Measurements from ENCODE around the gene NLRC4.

The NLRC4 gene

GRCh38 chr2:32249731-32250236, 14.9 kb downstream of the NLRC4 start:
- H3K4me2 ChIP-seq (ENCODE audit: low read length, poor library complexity, severe bottlenecking) = no peak overlapping the region
- no peaks in the 10 kb centered on the region for H3K4me1 ChIP-seq (ENCODE audit: control insufficient read depth, insufficient read depth, low read depth, low read length)
- no peaks in the 10 kb centered on the region for H3K27me3 ChIP-seq (ENCODE audit: control insufficient read depth in 1 of 2, insufficient read depth in 1 of 2, low read length in 2 of 2)
- H2BK15ac ChIP-seq (ENCODE audit: low read depth, poor library complexity, severe bottlenecking) = no peak overlapping the region
- H3K27ac ChIP-seq (ENCODE audit: low read length, poor library complexity, severe bottlenecking) = no peak overlapping the region
- H2BK12ac ChIP-seq (ENCODE audit: low read length in 2 of 2) = no peak overlapping the region
- no peak overlapping the region for H4K8ac ChIP-seq (ENCODE audit: low read length)
- DNase-seq = no peak
- no peak overlapping the region for H3K4me3 ChIP-seq (ENCODE audit: insufficient read depth in 1 of 2, low read depth in 1 of 2, low read length in 2 of 2)
- H2AK5ac ChIP-seq (ENCODE audit: low read length, severe bottlenecking) = no peak overlapping the region
- no peaks in the 10 kb centered on the region for H3K9me3 ChIP-seq (ENCODE audit: control insufficient read depth, low read length)
- no peak overlapping the region for H3K9ac ChIP-seq (ENCODE audit: low read length)
- 80% methylated on average over 2 of the region's 2 CpGs for WGBS
- H3K36me3 ChIP-seq (ENCODE audit: control insufficient read depth in 1 of 2, insufficient read depth in 2 of 2, low read depth in 1 of 2, low read length in 2 of 2) = no peaks in the 10 kb centered on the region
- no peak overlapping the region for H3K4ac ChIP-seq (ENCODE audit: low read depth in 1 of 2, low read length in 2 of 2)
- no peak overlapping the region for H2AFZ ChIP-seq (ENCODE audit: low read depth, low read length)
- H3K14ac ChIP-seq (ENCODE audit: low read length in 2 of 2) = no peak overlapping the region
- H4K91ac ChIP-seq (ENCODE audit: low read length) = no peak overlapping the region
- H2BK120ac ChIP-seq (ENCODE audit: low read depth, low read length) = no peak overlapping the region
- no peaks in the 10 kb centered on the region for H3K79me1 ChIP-seq (replicated peaks; ENCODE audit: low read length, poor library complexity, severe bottlenecking)
- H3K18ac ChIP-seq (ENCODE audit: low read depth in 1 of 2, low read length in 2 of 2) = no peak overlapping the region
- H3K23ac ChIP-seq (ENCODE audit: low read length in 2 of 2) = no peak overlapping the region
- H2BK5ac ChIP-seq (ENCODE audit: low read depth, low read length, poor library complexity, severe bottlenecking) = no peak overlapping the region

GRCh38 chr2:32248299-32248698, 16.4 kb downstream of the NLRC4 start:
- Histone ChIP-seq H2BK5ac (ENCODE audit: low read depth, low read length, poor library complexity, severe bottlenecking) (no peak overlapping the region), H2BK12ac (ENCODE audit: low read length in 2 of 2) (no peak overlapping the region), H3K9me3 (ENCODE audit: control insufficient read depth, low read length) (no peaks in the 10 kb centered on the region), H3K4ac (ENCODE audit: low read depth in 1 of 2, low read length in 2 of 2) (no peak overlapping the region), H3K79me1 (replicated peaks; ENCODE audit: low read length, poor library complexity, severe bottlenecking) (no peaks in the 10 kb centered on the region), H3K27ac (ENCODE audit: low read length, poor library complexity, severe bottlenecking) (no peak overlapping the region), H2AK5ac (ENCODE audit: low read length, severe bottlenecking) (no peak overlapping the region), H4K8ac (ENCODE audit: low read length) (no peak overlapping the region), H2BK15ac (ENCODE audit: low read depth, poor library complexity, severe bottlenecking) (no peak overlapping the region), H3K23ac (ENCODE audit: low read length in 2 of 2) (no peak overlapping the region), H3K14ac (ENCODE audit: low read length in 2 of 2) (no peak overlapping the region), H2BK120ac (ENCODE audit: low read depth, low read length) (no peak overlapping the region), H3K36me3 (ENCODE audit: control insufficient read depth in 1 of 2, insufficient read depth in 2 of 2, low read depth in 1 of 2, low read length in 2 of 2) (no peaks in the 10 kb centered on the region), H3K18ac (ENCODE audit: low read depth in 1 of 2, low read length in 2 of 2) (no peak overlapping the region), H3K4me3 (ENCODE audit: insufficient read depth in 1 of 2, low read depth in 1 of 2, low read length in 2 of 2) (no peak overlapping the region), H3K4me1 (ENCODE audit: control insufficient read depth, insufficient read depth, low read depth, low read length) (no peaks in the 10 kb centered on the region), H3K9ac (ENCODE audit: low read length) (no peak overlapping the region), H4K91ac (ENCODE audit: low read length) (no peak overlapping the region), H3K4me2 (ENCODE audit: low read length, poor library complexity, severe bottlenecking) (no peak overlapping the region), H2AFZ (ENCODE audit: low read depth, low read length) (no peak overlapping the region), H3K27me3 (ENCODE audit: control insufficient read depth in 1 of 2, insufficient read depth in 1 of 2, low read length in 2 of 2) (no peaks in the 10 kb centered on the region)
- WGBS = 93% methylated on average over 3 of the region's 3 CpGs
- no peak for DNase-seq

DNA sequence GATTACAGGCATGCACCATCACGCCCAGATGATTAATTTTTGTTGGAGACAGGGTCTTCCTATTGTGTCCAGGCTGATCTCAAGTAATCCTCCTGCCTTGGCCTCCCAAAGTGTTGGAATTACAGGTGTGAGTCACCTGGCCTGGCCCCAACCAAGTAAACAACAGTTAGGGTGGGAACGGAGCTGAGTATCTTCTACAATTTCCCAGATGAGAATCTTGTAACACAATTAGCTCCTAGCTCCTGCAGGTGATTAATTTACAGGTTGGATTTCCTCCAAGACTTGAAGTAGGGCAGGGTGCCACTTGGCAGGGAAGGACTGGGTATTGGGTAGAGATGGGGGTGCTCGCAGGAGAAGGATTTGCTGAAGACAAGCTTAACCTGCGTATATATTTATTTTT, 17.8 kb downstream of the NLRC4 start:
- no peaks in the 10 kb centered on the region for H3K79me1 ChIP-seq (replicated peaks; ENCODE audit: low read length, poor library complexity, severe bottlenecking)
- no peak overlapping the region for H3K18ac ChIP-seq (ENCODE audit: low read depth in 1 of 2, low read length in 2 of 2)
- no peaks in the 10 kb centered on the region for H3K9me3 ChIP-seq (ENCODE audit: control insufficient read depth, low read length)
- H3K4me1 ChIP-seq (ENCODE audit: control insufficient read depth, insufficient read depth, low read depth, low read length) = no peaks in the 10 kb centered on the region
- H4K91ac ChIP-seq (ENCODE audit: low read length) = no peak overlapping the region
- no peak overlapping the region for H2AK5ac ChIP-seq (ENCODE audit: low read length, severe bottlenecking)
- H2BK12ac ChIP-seq (ENCODE audit: low read length in 2 of 2) = no peak overlapping the region
- H3K4me2 ChIP-seq (ENCODE audit: low read length, poor library complexity, severe bottlenecking) = no peak overlapping the region
- no peak overlapping the region for H3K4me3 ChIP-seq (ENCODE audit: insufficient read depth in 1 of 2, low read depth in 1 of 2, low read length in 2 of 2)
- H3K36me3 ChIP-seq (ENCODE audit: control insufficient read depth in 1 of 2, insufficient read depth in 2 of 2, low read depth in 1 of 2, low read length in 2 of 2) = no peaks in the 10 kb centered on the region
- no peaks in the 10 kb centered on the region for H3K27me3 ChIP-seq (ENCODE audit: control insufficient read depth in 1 of 2, insufficient read depth in 1 of 2, low read length in 2 of 2)
- no peak overlapping the region for H3K4ac ChIP-seq (ENCODE audit: low read depth in 1 of 2, low read length in 2 of 2)
- H3K9ac ChIP-seq (ENCODE audit: low read length) = no peak overlapping the region
- H2AFZ ChIP-seq (ENCODE audit: low read depth, low read length) = no peak overlapping the region
- H3K23ac ChIP-seq (ENCODE audit: low read length in 2 of 2) = no peak overlapping the region
- no peak overlapping the region for H2BK120ac ChIP-seq (ENCODE audit: low read depth, low read length)
- DNase-seq = no peak
- H3K14ac ChIP-seq (ENCODE audit: low read length in 2 of 2) = no peak overlapping the region
- H4K8ac ChIP-seq (ENCODE audit: low read length) = no peak overlapping the region
- H2BK15ac ChIP-seq (ENCODE audit: low read depth, poor library complexity, severe bottlenecking) = no peak overlapping the region
- no peak overlapping the region for H3K27ac ChIP-seq (ENCODE audit: low read length, poor library complexity, severe bottlenecking)
- 74% methylated on average over 1 of the region's 4 CpGs for WGBS
- H2BK5ac ChIP-seq (ENCODE audit: low read depth, low read length, poor library complexity, severe bottlenecking) = no peak overlapping the region

DNA sequence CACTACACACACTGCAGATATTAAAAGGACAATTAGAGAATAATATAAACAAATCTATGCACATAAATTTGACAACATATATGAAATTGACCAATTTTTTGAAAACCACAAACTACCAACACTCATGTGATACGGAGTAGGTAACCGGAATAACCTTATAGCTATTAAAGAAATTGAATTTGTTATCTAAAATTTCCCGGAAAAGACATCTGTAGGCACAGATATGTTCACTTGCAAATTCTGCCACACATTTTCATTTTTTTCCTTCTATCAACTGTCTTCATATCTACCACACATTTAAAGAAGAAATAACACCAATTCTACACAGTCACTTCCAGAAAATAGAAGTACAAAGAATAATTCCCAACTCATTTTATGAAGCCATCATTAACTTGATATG, 22.4 kb downstream of the NLRC4 start:
- H2AK5ac ChIP-seq (ENCODE audit: low read length, severe bottlenecking) = no peak overlapping the region
- WGBS = 89% methylated on average over 3 of the region's 3 CpGs
- H3K4me3 ChIP-seq (ENCODE audit: insufficient read depth in 1 of 2, low read depth in 1 of 2, low read length in 2 of 2) = no peak overlapping the region
- H3K27ac ChIP-seq (ENCODE audit: low read length, poor library complexity, severe bottlenecking) = no peak overlapping the region
- DNase-seq = no peak
- H3K23ac ChIP-seq (ENCODE audit: low read length in 2 of 2) = no peak overlapping the region
- no peak overlapping the region for H2BK5ac ChIP-seq (ENCODE audit: low read depth, low read length, poor library complexity, severe bottlenecking)
- no peak overlapping the region for H3K18ac ChIP-seq (ENCODE audit: low read depth in 1 of 2, low read length in 2 of 2)
- no peaks in the 10 kb centered on the region for H3K9me3 ChIP-seq (ENCODE audit: control insufficient read depth, low read length)
- no peak overlapping the region for H4K91ac ChIP-seq (ENCODE audit: low read length)
- no peak overlapping the region for H2AFZ ChIP-seq (ENCODE audit: low read depth, low read length)
- H2BK12ac ChIP-seq (ENCODE audit: low read length in 2 of 2) = no peak overlapping the region
- H3K27me3 ChIP-seq (ENCODE audit: control insufficient read depth in 1 of 2, insufficient read depth in 1 of 2, low read length in 2 of 2) = no peaks in the 10 kb centered on the region
- H4K8ac ChIP-seq (ENCODE audit: low read length) = no peak overlapping the region
- H3K9ac ChIP-seq (ENCODE audit: low read length) = no peak overlapping the region
- peaks cover 0 to 3% of the 10 kb centered on the region in 2 experiments for H3K36me3 ChIP-seq (ENCODE audit: control insufficient read depth in 1 of 2, insufficient read depth in 2 of 2, low read depth in 1 of 2, low read length in 2 of 2)
- no peaks in the 10 kb centered on the region for H3K4me1 ChIP-seq (ENCODE audit: control insufficient read depth, insufficient read depth, low read depth, low read length)
- no peak overlapping the region for H2BK15ac ChIP-seq (ENCODE audit: low read depth, poor library complexity, severe bottlenecking)
- no peaks in the 10 kb centered on the region for H3K79me1 ChIP-seq (replicated peaks; ENCODE audit: low read length, poor library complexity, severe bottlenecking)
- no peak overlapping the region for H3K14ac ChIP-seq (ENCODE audit: low read length in 2 of 2)
- H3K4me2 ChIP-seq (ENCODE audit: low read length, poor library complexity, severe bottlenecking) = no peak overlapping the region
- no peak overlapping the region for H2BK120ac ChIP-seq (ENCODE audit: low read depth, low read length)
- H3K4ac ChIP-seq (ENCODE audit: low read depth in 1 of 2, low read length in 2 of 2) = no peak overlapping the region
